ENCODE data around the gene GNAO1.

DNA sequence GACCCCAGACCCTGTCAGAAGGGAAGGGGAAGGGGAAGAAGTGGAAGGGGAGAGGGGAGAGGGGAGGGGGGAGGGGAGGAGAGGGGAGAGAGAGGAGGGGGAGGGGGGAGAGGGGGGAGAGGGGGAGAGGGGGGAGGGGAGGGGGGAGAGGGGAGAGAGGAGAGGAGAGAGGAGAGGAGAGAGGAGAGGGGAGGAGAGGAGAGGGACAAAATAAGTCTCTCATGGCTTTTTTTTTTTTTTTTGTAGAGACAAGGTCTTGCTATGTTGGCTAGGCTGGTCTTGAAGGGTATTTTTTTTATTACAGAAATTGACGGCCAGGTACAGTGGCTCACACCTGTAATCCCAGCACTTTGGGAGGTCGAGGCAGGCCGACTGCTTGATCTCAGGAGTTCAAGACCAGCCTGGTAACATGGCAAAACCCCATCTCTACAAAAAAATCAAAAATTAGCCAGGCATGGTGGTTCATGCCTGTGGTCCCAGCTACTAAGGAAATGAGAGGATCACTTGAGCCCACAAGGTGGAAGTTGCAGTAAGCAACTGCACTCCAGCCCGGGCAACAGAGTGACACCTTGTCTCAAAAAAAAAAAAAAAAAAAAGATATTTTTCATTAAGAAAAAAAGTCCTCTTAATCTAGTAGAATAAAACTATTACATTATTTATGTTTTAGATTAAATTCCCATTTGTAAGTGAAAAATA, 214.8 kb downstream of the GNAO1 start:
- TF ChIP-seq POLR2A (IDR thresholded peaks at IDR 0.05) (no peak), CTCF (IDR thresholded peaks at IDR 0.05) (no peak)
